Measurements from ENCODE around the gene CC2D2B. TPM values are rescaled to one million over a fixed set of nuclear protein-coding genes. Genes with fewer than 3 reads are reported as not detected.

CC2D2B gene
- total RNA-seq, 1 donor from 2014 or later, result 0.18 TPM

- no peaks in the 10 kb centered on the region for H3K79me2 ChIP-seq (ENCODE audit: insufficient read depth, low read length)
- FAIRE-seq (no peak), DNase-seq (ENCODE audit: low read depth) (peak; percentile 20)
- no peak overlapping the region for H3K4me2 ChIP-seq (ENCODE audit: low read length)
- no peak overlapping the region for H3K4me3 ChIP-seq (ENCODE audit: insufficient read depth, low read depth, low read length)
- Mint-ChIP-seq H3K9me3 (ENCODE audit: unreplicated experiment) (no peaks in the 10 kb centered on the region), H3K27me3 (ENCODE audit: low read depth, unreplicated experiment) (peaks cover 2% of the 10 kb centered on the region), H3K36me3 (ENCODE audit: low read depth, unreplicated experiment) (no peaks in the 10 kb centered on the region), H3K4me3 (ENCODE audit: unreplicated experiment) (no peak overlapping the region), H3K4me1 (ENCODE audit: low read depth, unreplicated experiment) (no peaks in the 10 kb centered on the region), H3K27ac (ENCODE audit: unreplicated experiment) (no peak overlapping the region)
- no peaks in the 10 kb centered on the region for H4K20me1 ChIP-seq (ENCODE audit: insufficient read depth, low read length)
- H3K36me3 ChIP-seq (ENCODE audit: insufficient read depth, low read length), result no peaks in the 10 kb centered on the region
- H3K27ac ChIP-seq (ENCODE audit: low read depth, low read length), result no peak overlapping the region
- H3K4me1 ChIP-seq (ENCODE audit: insufficient read depth, low read length), result no peaks in the 10 kb centered on the region
- H3K9me3 ChIP-seq (ENCODE audit: insufficient read depth, low read depth, low read length), result no peaks in the 10 kb centered on the region
- TF ChIP-seq EZH2 (IDR thresholded peaks at IDR 0.05; ENCODE audit: insufficient read depth, low read length), result no peak
- TF ChIP-seq, protein P1, sequence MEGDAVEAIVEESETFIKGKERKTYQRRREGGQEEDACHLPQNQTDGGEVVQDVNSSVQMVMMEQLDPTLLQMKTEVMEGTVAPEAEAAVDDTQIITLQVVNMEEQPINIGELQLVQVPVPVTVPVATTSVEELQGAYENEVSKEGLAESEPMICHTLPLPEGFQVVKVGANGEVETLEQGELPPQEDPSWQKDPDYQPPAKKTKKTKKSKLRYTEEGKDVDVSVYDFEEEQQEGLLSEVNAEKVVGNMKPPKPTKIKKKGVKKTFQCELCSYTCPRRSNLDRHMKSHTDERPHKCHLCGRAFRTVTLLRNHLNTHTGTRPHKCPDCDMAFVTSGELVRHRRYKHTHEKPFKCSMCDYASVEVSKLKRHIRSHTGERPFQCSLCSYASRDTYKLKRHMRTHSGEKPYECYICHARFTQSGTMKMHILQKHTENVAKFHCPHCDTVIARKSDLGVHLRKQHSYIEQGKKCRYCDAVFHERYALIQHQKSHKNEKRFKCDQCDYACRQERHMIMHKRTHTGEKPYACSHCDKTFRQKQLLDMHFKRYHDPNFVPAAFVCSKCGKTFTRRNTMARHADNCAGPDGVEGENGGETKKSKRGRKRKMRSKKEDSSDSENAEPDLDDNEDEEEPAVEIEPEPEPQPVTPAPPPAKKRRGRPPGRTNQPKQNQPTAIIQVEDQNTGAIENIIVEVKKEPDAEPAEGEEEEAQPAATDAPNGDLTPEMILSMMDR (IDR thresholded peaks at IDR 0.05; ENCODE audit: insufficient read depth, low read depth, low read length), result peak; percentile 89
- H3K9ac ChIP-seq (ENCODE audit: low read length), result no peak overlapping the region
- peak overlapping the region; percentile 28 for H2AFZ ChIP-seq (ENCODE audit: low read depth, low read length)
- no peaks in the 10 kb centered on the region for H3K27me3 ChIP-seq (ENCODE audit: insufficient read depth, low read length)
Measured at GRCh38 chr10:96017191-96017687, 109.5 kb downstream of the CC2D2B start.

DNA sequence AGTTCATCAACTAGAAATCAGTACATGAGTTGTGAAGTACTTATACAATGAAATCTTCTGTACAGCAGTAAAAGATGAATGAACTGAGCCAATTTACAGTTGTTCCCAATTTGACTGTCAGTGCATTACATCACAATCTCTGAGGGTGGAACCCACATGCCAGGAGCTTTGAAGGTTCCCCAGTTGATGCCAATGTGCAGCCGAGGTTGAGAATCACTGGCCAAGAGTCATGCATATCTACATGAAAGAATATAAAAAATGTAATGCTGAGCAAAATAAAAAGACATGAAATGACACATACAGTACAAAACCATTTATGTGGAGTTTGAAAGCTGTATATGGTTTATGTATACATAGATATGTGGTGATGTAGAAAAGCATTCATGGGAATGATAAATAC, 113.6 kb downstream of the CC2D2B start:
- Histone ChIP-seq H2AFZ (ENCODE audit: low read depth, low read length) (no peak overlapping the region), H3K27me3 (ENCODE audit: insufficient read depth, low read length) (no peaks in the 10 kb centered on the region), H3K9me3 (ENCODE audit: insufficient read depth, low read depth, low read length) (no peaks in the 10 kb centered on the region), H3K79me2 (ENCODE audit: insufficient read depth, low read length) (no peaks in the 10 kb centered on the region), H3K36me3 (ENCODE audit: insufficient read depth, low read length) (no peaks in the 10 kb centered on the region), H3K4me1 (ENCODE audit: insufficient read depth, low read length) (no peaks in the 10 kb centered on the region), H4K20me1 (ENCODE audit: insufficient read depth, low read length) (no peaks in the 10 kb centered on the region), H3K4me2 (ENCODE audit: low read length) (no peak overlapping the region), H3K9ac (ENCODE audit: low read length) (no peak overlapping the region), H3K4me3 (ENCODE audit: insufficient read depth, low read depth, low read length) (no peak overlapping the region), H3K27ac (ENCODE audit: low read depth, low read length) (no peak overlapping the region)
- Mint-ChIP-seq H3K36me3 (ENCODE audit: low read depth, unreplicated experiment) (no peaks in the 10 kb centered on the region), H3K4me3 (ENCODE audit: unreplicated experiment) (no peak overlapping the region), H3K27me3 (ENCODE audit: low read depth, unreplicated experiment) (peaks cover 3% of the 10 kb centered on the region), H3K27ac (ENCODE audit: unreplicated experiment) (no peak overlapping the region), H3K9me3 (ENCODE audit: unreplicated experiment) (no peaks in the 10 kb centered on the region), H3K4me1 (ENCODE audit: low read depth, unreplicated experiment) (no peaks in the 10 kb centered on the region)
- DNase-seq (ENCODE audit: low read depth), result no peak
- FAIRE-seq, result no peak
- no peak for TF ChIP-seq EZH2 (IDR thresholded peaks at IDR 0.05; ENCODE audit: insufficient read depth, low read length)
- TF ChIP-seq, protein P1 (IDR thresholded peaks at IDR 0.05; ENCODE audit: insufficient read depth, low read depth, low read length), result no peak

GRCh38 chr10:96022739-96023138, 115.0 kb downstream of the CC2D2B start:
- Histone ChIP-seq H3K9me3 (ENCODE audit: insufficient read depth, low read depth, low read length) (no peaks in the 10 kb centered on the region), H3K4me1 (ENCODE audit: insufficient read depth, low read length) (no peaks in the 10 kb centered on the region), H4K20me1 (ENCODE audit: insufficient read depth, low read length) (no peaks in the 10 kb centered on the region), H3K4me3 (ENCODE audit: insufficient read depth, low read depth, low read length) (no peak overlapping the region), H3K27me3 (ENCODE audit: insufficient read depth, low read length) (no peaks in the 10 kb centered on the region), H3K79me2 (ENCODE audit: insufficient read depth, low read length) (no peaks in the 10 kb centered on the region), H3K36me3 (ENCODE audit: insufficient read depth, low read length) (no peaks in the 10 kb centered on the region), H3K4me2 (ENCODE audit: low read length) (no peak overlapping the region), H3K9ac (ENCODE audit: low read length) (no peak overlapping the region), H3K27ac (ENCODE audit: low read depth, low read length) (no peak overlapping the region), H2AFZ (ENCODE audit: low read depth, low read length) (no peak overlapping the region)
- no peak overlapping the region for H3K27ac Mint-ChIP-seq (ENCODE audit: unreplicated experiment)
- H3K4me1 Mint-ChIP-seq (ENCODE audit: low read depth, unreplicated experiment), result no peaks in the 10 kb centered on the region
- no peaks in the 10 kb centered on the region for H3K9me3 Mint-ChIP-seq (ENCODE audit: unreplicated experiment)
- DNase-seq (ENCODE audit: low read depth), result no peak
- no peak for FAIRE-seq
- H3K36me3 Mint-ChIP-seq (ENCODE audit: low read depth, unreplicated experiment), result no peaks in the 10 kb centered on the region
- H3K4me3 Mint-ChIP-seq (ENCODE audit: unreplicated experiment), result no peak overlapping the region
- peaks cover 4% of the 10 kb centered on the region for H3K27me3 Mint-ChIP-seq (ENCODE audit: low read depth, unreplicated experiment)
- no peak for TF ChIP-seq EZH2 (IDR thresholded peaks at IDR 0.05; ENCODE audit: insufficient read depth, low read length)
- TF ChIP-seq, protein P1 (IDR thresholded peaks at IDR 0.05; ENCODE audit: insufficient read depth, low read depth, low read length), result no peak

Data from astrocyte (in vitro differentiated cells and primary cell).